Globus pallidus (tissue), 1 donor: ENCODE measurements around the gene PDE4B.

Experiments
- DNase-seq: peaks from one replicate; pipeline ENCODE4 v3.0.0-alpha.2; 2015; ENCODE audit warnings: low spot score

Gene PDE4B

GRCh38 chr1:66285618-66286270 lies 493.0 kb downstream of the PDE4B start:
- no peak for DNase-seq

DNA sequence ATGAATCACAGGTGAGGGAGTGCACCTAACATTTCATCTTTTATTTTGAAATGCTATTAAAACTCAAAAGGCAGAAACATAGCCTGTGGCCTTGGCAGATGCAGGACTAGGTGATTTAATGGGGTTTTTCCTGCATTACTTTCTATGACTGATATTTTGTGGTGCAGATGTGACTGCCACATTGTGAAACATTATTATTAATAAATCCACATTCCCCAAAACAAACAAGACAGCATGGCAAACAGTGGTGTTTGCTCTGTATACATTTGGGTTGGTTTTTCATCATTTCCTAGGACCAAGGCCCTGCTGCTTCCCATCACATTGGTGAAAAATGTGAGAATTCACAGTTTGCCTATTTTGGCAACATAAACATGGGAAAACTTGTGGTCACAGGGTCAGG lies 493.6 kb downstream of the PDE4B start:
- DNase-seq = no peak

DNA sequence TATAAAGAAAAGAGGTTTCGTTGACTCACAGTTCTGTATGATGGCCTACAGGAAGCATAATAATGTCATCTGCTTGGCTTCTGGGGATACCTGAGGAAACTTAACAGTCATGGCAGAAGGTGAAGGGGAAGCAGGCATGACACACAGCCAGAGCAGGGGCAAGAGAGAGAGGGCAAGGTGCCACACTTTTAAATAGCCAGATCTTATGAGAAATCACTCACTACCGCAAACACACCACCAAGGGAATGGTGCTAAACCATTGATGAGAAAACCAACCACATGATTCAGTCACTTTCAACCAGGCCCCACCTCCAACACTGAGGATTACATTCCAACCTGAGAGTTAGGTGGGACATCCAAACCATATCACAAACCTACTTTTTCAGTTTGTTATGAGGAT lies 495.4 kb downstream of the PDE4B start:
- no peak for DNase-seq

GRCh38 chr1:66290761-66291530 lies 498.3 kb downstream of the PDE4B start:
- DNase-seq = no peak

DNA sequence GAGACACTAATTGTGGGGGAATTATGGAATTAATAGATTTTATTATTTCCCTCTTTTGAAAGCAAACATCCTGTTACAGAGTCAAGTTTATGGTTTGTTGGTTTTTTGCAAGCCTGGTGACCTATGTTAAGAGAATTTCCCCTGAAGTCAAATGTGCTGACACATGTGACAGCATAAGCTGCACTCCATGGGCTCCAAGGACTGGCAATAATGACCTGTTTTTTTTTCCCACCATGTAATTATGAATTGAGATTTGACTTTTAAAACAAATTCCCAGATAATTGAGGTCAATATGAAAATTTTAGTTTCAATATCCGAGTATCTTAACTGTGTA lies 498.8 kb downstream of the PDE4B start:
- no peak for DNase-seq

DNA sequence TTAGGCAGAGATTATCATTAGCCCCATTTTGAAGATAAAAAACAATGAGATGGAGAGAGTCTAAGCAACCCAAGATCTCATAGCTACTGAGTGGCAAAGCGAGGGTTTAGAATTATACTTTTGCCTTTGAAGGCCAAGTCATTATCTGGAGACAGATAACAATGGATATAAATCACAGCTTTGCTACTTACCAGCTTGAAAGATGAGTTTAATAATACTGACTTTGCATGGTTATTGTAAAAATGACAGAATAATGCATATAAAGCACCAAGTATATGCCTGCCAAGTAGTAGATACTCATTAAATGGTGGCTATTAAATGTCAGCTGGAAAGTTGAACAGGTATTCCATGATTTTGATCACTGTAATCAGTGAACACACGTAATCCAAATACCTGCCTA lies 499.6 kb downstream of the PDE4B start:
- no peak for DNase-seq

- DNase-seq = peak; percentile 85
These were observed 500.2 kb downstream of the PDE4B start for GRCh38 chr1:66292944-66293343.

- no peak for DNase-seq
These were observed 502.1 kb downstream of the PDE4B start for GRCh38 chr1:66294707-66295370.

GRCh38 chr1:66295803-66296202 lies 503.1 kb downstream of the PDE4B start:
- no peak for DNase-seq

DNA sequence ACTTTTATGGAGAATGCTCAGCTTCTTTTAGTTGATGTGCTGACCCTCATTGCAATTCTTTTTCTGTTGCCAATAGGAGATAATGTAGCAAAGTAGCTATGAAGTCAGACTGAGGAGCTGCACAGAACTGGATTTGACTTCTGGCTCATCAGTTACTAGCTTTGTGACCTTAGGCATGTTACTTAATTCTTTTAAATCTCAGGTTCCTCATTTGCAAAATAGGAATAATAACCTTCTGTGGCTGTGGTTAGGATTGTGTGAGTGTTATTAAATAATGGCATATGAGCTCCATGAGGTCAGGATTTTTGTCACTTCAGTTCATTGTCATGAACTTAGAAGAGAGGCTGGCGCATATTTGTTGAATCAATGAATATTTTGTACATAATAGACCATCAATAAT lies 503.7 kb downstream of the PDE4B start:
- no peak for DNase-seq

GRCh38 chr1:66296951-66297350 lies 504.3 kb downstream of the PDE4B start:
- DNase-seq = no peak

DNA sequence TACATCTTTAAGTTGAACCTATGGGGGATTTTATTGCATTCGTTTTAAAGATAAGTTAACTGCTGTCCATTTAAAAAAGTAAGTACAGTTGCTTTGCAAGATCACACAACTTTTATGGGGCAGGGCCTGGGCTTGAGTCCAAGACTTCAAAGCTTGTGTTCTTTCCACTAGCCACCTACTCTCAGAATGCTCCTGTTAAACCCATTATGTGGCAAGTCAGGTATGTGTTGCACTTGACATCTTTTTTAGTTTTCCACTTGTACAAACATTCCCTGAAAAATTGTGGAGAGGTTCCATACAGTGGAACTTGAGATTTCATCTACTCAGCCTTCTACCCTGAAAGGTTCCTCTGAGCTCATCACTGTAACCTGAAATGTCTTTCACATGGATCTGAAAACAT lies 505.8 kb downstream of the PDE4B start:
- no peak for DNase-seq

- no peak for DNase-seq
These were observed 507.7 kb downstream of the PDE4B start for GRCh38 chr1:66300280-66300971.

- DNase-seq = no peak
These were observed 508.3 kb downstream of the PDE4B start for GRCh38 chr1:66300972-66301451.

GRCh38 chr1:66302184-66302742 lies 509.6 kb downstream of the PDE4B start:
- DNase-seq = no peak

DNA sequence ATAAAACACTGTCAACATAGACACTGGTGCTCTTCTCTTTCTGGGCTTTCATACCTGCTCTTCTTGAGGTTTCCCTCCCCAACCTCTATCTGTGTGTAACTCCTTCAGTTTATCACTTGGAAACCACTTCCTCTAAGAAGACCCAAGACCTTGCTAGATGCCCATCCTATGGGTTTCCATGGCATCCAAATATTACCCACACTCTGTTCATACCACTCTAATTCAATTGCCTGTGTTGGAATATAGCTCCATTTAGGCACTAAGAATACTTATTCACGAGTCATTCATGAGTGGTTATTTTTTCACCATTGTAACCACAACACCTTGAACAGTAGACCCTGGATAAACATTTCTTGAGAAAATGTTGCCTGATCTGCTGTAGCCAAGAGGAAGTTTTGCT lies 510.1 kb downstream of the PDE4B start:
- DNase-seq = no peak

GRCh38 chr1:66303646-66304045 lies 511.0 kb downstream of the PDE4B start:
- no peak for DNase-seq

DNA sequence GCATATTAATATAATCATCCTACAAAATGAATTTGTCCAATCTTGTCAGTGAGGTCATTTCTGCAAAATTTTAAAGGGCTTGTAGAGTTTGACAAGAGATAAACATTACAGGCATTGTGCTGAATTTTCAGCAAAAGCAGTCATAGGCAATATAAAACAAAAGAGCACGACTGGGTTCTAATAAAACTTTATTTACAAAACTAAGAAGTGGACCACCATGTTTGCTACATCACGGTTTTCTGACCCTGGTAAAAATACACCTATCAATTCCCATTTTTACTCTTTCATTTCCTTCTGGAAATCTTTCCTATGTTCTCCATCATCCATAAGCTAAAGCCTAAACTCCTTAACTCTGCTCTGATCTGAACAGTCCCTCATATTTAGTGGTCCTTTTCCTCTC lies 511.4 kb downstream of the PDE4B start:
- DNase-seq = no peak

- DNase-seq = no peak
These were observed 513.2 kb downstream of the PDE4B start for GRCh38 chr1:66305927-66306326.

DNA sequence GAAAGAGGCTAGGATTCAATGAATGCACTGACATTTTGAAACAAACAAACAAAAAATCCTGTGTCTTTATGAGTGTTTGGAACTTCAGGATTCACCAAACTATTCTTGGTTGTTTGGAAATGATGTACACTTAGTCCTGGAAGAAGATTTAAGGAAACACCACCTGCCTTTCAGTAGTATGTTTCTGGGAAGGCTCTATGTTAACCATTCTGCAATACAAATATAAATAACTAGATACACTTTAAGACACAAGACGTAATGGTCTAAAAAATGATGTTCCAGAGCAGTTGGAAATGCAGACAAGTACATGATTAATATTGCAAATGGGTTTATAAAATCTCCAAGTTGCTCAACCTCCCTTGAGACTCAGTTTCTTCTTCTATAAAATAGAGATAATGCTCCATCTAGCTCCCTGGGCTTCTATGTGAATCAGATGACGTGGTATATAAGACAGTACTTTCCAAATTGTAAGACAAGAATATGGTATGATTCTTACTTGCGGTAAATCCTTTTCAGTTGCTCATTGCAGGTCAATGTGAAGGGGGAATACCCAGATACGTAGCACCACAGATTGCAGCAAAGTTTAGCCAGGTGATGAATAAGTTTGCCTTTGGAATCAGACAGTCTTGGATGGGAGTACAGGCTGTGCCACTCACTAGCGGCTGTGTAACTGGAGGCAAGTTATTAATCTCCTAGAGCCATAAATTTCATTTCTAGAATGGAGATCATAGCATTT lies 516.5 kb downstream of the PDE4B start:
- no peak for DNase-seq

- DNase-seq = no peak
These were observed 518.4 kb downstream of the PDE4B start for GRCh38 chr1:66311092-66311491.

- no peak for DNase-seq
These were observed 518.9 kb downstream of the PDE4B start for GRCh38 chr1:66311628-66312027.
